Raji (cell line): ENCODE measurements around the gene TAS2R13.

Experiments used
- POLR2A ChIP-seq: IDR thresholded peaks from 2 replicates; pipeline ENCODE4 v1.6.1; 2011; ENCODE audit warnings: low read depth, low read length, control low read depth; ENCODE audit not compliant: insufficient read depth

Gene TAS2R13

DNA sequence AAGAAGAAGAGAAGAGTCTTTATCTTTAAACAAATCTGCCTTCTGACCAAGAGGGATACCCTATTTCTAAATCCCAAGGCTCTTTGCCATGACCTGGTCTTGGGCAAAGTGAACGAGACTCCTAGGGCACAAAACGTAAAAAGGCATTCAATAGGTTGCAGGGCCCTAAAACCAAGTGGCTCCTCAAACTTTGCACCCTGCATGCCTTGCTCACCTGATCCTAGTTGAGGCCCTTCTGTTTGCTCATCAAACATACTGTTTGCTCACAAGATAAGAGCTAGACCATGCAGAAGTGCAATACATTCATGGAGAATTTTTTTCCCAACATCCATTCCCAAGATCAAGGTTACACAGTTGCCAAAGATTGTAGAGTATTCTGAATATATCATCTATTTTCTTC is 17.4 kb downstream of the TAS2R13 start:
- TF ChIP-seq POLR2A: no peak

DNA sequence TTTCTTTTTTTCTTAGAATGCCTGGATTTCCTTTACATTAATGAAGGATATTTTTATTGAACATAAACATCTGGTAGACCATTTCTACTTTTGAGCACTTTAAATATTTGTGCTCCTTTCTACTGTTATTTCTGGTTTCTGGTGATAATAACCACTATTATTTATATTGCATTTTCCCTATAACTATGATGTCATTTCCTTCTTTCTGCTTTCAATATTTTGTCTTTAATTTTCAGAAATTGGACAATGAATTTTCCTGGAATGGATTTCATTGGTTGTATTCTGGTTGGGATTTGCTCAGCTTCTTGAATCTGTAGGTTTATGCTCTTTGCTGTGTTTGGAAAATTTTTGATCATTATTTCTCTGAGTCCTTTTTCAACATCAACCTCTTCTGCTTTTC is 20.1 kb downstream of the TAS2R13 start:
- no peak for TF ChIP-seq POLR2A

DNA sequence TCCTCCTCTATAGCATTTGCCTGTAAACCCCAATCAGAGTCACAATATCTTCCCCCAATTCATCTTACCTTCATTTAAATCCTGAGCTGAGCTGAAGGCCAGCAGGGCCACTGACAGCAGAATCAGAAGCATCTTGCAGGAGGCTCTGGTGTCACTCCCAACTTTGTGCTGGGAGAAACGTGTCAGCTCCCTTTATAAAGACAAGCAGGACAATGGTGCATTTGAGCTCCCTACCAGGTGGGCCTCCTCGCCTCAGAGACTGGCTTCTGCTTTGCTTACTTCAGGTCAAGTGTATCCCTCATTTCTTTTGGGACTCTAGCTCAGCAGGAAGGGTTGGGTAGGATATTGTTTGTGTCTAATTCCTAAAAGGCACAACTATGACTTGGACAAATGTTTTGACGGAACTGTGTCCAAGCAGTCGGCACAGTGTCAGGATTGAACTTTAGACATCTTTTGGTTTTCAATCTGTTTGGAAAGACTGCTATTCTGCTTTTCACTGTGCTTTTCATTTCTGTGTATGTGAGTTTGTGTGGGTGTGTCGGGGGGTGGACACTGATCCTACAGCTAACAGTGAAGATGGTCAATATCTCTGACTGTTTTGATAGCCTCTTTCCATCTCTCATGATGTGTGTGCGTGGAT is 25.2 kb downstream of the TAS2R13 start, which contains the start of gene PRH1:
Gene PRH1 (minus strand): TSS at position 170 of the 640 bp plus-strand sequence. CDS start 38 bp downstream, at position 132.
- no peak for TF ChIP-seq POLR2A

DNA sequence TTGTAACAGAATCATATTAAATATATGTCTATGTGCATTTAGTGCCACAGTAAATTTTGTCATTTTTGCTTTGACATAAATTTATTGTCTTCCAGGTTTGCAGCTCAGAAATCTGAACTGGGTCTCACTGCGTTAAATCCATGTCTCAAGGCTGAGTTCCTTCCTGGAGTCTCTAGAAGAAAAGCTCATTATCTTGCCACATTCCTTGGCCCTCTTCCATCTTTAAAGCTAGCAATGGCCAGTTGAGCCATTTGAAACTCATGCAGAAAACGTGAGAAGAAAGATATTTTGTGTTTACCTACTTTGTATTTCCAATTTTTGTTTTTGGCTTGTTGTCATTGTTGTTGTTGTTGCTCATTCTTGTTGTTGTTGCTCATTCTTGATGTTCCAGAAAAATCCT is 36.0 kb downstream of the TAS2R13 start:
- no peak for TF ChIP-seq POLR2A

DNA sequence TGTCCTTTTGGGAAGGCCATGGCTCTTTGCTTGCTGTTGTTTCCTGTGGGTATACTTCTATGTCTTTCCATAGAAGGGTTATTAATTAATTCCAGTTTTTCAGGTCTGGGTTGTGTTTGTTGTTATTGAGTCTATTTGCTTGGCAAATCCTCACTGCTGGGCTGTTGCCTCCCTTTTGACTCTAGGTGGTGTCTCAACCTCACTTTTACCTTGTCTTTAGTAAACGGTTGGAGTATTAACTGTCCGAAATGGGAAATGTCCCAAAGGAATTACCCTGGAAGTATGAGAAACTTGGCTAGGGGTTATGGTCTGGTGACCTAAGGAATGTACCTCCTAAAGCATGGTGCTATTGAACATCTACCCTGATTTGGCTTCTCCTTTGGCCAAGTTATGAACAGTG is 42.0 kb downstream of the TAS2R13 start:
- TF ChIP-seq POLR2A: no peak

DNA sequence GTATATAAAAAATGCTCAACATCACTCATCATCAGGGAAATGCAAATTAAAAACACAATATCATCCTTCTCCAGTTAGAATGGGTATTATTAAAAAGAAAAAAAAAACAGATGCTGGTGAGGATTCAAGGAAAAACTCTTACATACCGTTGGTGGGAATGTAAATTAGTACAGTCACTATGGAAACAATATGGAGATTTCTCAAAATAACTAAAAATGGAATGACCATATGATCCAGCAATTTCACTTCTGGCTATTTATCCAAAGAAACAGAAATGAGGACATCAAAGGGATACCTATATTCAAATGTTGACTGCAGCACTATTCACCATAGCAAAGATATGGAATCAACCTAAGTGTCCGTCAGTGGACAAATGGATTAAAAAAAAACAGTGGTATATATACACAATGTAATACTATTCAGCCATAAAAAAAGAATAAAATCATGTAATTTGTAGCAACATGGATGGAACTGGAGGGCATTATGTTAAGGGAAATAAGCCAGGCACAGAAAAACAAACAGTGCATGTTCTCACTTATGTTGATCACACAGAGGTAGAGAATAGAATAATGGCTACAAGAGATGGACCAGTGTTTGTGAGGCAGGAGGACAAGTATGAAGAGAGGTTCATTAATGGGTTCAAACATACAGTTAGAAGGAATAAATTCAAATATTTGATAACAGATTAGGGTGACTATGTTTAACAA is 45.7 kb downstream of the TAS2R13 start:
- no peak for TF ChIP-seq POLR2A

DNA sequence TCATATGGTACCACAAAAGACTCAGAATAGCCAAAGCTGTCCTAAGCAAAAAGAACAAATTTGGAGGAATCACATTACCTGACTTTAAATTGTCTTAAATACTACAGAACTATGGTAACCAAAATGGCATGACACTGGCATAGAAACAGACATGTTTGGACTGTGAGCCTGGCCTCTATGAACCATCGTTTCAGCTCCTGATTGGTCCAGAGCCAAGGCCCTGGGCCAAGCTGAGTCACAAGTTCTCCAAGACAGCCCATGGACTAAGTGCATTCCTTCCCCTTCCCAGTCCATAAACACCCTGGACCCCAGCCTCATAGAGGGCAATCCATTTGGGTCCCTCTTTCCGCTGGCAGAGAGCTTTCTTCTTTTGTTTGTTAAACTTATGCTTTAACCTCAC is 48.0 kb downstream of the TAS2R13 start:
- TF ChIP-seq POLR2A: no peak
